GM13977 (cell line): ENCODE measurements around the gene ARHGEF10L.

Source experiments
- DNase-seq: peaks from one replicate; pipeline ENCODE4 v3.0.0; 2012; ENCODE audit warnings: low spot score
- in situ Hi-C: fragments of 300-500 bp; cut with MboI; formaldehyde crosslinking; loops from one replicate; pipeline ENCODE4 v1.12.0; 2022; ENCODE audit warnings: low sequenced_read_pairs, low pct_unique_long_range_greater_than_20kb, mixed read lengths, inconsistent platforms; ENCODE audit not compliant: unreplicated experiment
- TF ChIP-seq, protein P1 (sequence below): IDR thresholded peaks from 2 replicates; pipeline ENCODE4 v1.5.1; 2012; ENCODE audit warnings: mild to moderate bottlenecking, control low read depth; ENCODE audit not compliant: insufficient read depth; ENCODE audit errors: extremely low read depth, missing control alignments

ARHGEF10L gene

DNA sequence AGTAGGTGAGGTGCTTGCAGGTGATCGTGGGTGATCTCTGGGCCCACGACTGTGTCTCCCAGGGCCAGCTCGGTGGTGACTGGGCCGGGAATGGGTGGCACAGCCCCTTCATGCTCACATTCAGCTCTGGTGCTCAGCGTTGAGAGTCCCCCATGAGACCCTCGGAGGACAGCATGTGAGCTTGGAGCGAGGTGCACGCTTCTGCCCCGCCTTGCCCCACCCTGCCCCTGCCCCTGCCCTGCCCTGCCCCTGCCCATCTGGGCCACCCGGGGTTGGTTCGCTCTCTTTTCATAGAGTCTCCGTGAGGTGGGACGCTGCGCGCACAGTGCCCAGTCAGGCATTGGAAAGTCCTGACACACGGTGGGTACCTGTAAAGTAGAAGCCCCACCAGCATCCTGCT is 140.4 kb downstream of the ARHGEF10L start:
- TF ChIP-seq, protein P1, sequence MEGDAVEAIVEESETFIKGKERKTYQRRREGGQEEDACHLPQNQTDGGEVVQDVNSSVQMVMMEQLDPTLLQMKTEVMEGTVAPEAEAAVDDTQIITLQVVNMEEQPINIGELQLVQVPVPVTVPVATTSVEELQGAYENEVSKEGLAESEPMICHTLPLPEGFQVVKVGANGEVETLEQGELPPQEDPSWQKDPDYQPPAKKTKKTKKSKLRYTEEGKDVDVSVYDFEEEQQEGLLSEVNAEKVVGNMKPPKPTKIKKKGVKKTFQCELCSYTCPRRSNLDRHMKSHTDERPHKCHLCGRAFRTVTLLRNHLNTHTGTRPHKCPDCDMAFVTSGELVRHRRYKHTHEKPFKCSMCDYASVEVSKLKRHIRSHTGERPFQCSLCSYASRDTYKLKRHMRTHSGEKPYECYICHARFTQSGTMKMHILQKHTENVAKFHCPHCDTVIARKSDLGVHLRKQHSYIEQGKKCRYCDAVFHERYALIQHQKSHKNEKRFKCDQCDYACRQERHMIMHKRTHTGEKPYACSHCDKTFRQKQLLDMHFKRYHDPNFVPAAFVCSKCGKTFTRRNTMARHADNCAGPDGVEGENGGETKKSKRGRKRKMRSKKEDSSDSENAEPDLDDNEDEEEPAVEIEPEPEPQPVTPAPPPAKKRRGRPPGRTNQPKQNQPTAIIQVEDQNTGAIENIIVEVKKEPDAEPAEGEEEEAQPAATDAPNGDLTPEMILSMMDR: no peak
- no peak for DNase-seq
- in situ Hi-C loops: no loop called here

DNA sequence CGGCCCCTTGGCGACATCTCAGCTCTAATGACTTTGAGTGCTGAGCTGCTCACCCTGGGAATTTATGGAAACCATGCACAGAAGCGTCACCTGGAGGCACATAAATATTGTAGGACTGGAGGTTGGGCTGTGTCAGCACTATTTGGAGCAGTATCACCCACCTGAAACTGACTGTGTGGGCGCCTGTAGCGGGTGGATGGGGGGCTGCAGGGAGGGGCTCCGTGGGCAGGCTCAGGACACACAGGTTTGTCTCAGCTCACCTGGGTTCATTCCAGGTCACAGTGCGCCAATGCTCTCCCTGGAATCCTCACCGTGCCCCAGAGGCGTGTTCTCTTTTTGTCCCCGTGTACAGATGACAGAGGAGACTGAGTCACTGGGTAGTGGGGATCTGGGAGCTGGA is 140.8 kb downstream of the ARHGEF10L start:
- in situ Hi-C loops: no loop called here
- DNase-seq: no peak
- TF ChIP-seq, protein P1: no peak

DNA sequence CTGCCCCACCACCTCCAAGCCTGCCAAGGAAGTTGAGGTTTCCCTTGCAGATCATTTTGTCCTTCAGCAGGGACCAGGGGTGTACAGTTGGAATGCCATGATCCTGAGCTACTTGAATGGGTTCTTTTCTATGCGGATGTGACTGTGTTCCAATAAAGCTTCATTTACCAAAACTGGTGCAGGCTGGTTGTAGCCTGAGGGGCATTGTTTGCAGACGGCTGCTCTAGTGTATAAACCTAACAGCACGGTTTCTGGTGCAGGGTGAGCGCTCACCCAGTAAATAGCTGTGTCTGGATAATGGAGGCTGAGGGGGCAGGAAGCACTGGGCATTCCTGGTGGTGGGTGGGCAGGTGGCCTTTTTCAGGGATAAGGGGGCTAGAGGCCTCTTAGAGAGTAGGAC is 142.9 kb downstream of the ARHGEF10L start:
- no peak for DNase-seq
- in situ Hi-C loops: no loop called here
- TF ChIP-seq, protein P1: no peak

DNA sequence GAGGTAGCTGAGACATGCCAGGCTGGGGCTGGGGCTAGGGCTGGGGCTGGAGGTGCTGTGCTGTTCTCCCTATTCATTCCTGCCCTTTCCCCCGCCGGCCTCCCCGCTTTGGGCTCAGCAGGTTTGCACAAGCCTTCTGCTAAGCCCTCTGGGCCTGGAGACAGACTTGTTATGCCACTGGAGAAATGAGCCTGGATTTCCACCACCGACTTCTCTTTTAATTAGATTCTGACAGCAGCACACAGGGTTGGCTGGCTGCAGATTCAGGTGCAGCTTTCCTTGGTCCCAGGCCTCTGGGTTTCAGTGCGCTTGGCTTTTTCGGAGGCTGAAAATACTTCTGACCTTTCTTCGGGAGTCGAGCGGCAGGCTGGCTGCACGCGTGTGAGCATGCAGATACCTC is 144.1 kb downstream of the ARHGEF10L start:
- DNase-seq: no peak
- TF ChIP-seq, protein P1: no peak
- in situ Hi-C loops: no loop called here

DNA sequence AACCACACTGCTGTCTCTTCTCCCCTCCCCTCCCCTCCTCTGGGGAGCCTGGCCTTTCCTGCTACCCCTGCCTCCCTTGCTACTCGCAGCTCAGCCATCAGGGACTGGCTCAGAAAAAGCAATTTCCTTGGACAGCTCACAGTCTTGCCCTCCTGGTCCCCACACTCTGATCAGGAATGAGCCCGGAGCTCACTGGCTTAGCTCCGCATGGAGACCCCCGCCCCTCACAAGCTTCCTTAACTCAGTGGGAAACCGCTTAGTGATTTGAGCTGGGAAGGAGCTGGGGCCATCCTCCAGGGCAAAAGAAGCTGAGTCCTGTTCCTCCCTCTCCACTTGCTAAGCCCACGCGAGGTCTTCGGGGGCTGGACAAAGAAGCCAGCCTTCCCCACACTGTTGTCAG is 145.3 kb downstream of the ARHGEF10L start:
- in situ Hi-C loops: no loop called here
- no peak for DNase-seq
- TF ChIP-seq, protein P1: no peak

DNA sequence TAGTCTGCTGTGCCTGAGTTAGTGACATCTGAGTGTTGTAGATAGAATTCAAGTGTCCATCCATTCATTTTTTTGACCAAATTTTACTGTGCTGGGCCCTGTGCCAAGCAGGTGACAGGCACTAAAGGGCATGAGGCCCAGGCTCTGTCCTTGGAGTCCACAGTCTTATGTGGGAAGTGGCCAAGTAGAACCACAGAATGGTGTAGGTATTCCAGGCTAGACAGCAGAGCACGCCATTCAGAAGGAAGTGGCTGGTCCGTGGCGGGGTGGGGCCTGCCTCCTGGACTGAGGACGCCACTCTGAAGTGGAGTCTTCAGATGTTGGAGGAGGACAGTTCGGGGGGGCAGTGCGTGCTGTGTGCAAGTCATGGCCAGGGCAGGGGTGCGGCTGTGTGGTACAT is 146.8 kb downstream of the ARHGEF10L start:
- in situ Hi-C loops: no loop called here
- DNase-seq: no peak
- TF ChIP-seq, protein P1: no peak

DNA sequence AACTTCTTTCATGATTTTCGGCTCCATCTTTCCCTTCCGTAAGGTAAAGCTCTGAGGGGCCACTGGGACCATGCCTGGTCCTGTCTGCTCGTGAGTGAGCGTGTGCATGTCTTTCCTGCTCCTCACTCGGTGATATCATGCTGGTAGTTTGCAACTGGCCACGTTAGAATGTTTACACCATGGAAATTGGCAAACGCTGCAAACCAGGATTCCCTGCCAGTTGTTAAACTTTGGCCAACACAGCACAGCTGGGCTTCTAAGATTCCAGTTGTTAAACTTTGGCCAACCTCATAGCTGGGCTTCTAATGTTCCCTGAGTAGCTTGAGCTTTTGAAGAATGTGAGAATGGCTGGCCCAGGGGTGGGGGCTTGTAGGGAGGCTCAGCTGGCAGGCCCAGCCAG is 147.6 kb downstream of the ARHGEF10L start:
- no peak for DNase-seq
- TF ChIP-seq, protein P1: no peak
- in situ Hi-C loops: no loop called here
